GM23248 (cell line): Measurements from ENCODE around the gene RHO. TPM values are rescaled to one million over a fixed set of nuclear protein-coding genes. Genes with fewer than 3 reads are reported as not detected.

ENCODE experiments used
- DNase-seq: peaks from one replicate; pipeline ENCODE4 v3.0.0-alpha.2; 2015
- H2AFZ ChIP-seq: fragments of 200-600 bp; sonication (generic); 2 replicates; pipeline ENCODE4 v1.6.1; 2016; ENCODE audit warnings: antibody characterized with exemption
- H3F3A ChIP-seq: fragments of 200-600 bp; sonication (generic); 2 replicates; pipeline ENCODE4 v1.6.1; 2016; ENCODE audit warnings: mild to moderate bottlenecking, antibody characterized with exemption, mixed run types; ENCODE audit not compliant: insufficient read depth
- H3K27ac ChIP-seq: fragments of 200-600 bp; sonication (generic); 2 replicates; pipeline ENCODE4 v1.5.1; 2016; ENCODE audit warnings: mild to moderate bottlenecking
- H3K27me3 ChIP-seq: fragments of 200-600 bp; sonication (generic); replicated peaks from 2 replicates; pipeline ENCODE4 v1.6.1; 2016; ENCODE audit warnings: mild to moderate bottlenecking; ENCODE audit not compliant: insufficient read depth
- H3K36me3 ChIP-seq: fragments of 200-600 bp; sonication (generic); 2 replicates; pipeline ENCODE4 v1.6.1; 2016; ENCODE audit warnings: low read depth, mild to moderate bottlenecking
- H3K4me1 ChIP-seq: fragments of 200-600 bp; sonication (generic); 2 replicates; pipeline ENCODE4 v1.6.1; 2016; ENCODE audit warnings: mild to moderate bottlenecking; ENCODE audit not compliant: insufficient read depth
- H3K4me2 ChIP-seq: fragments of 200-600 bp; sonication (generic); one replicate; pipeline ENCODE4 v1.6.1; 2016; ENCODE audit warnings: mild to moderate bottlenecking; ENCODE audit not compliant: unreplicated experiment
- H3K4me3 ChIP-seq: fragments of 200-600 bp; sonication (generic); 2 replicates; pipeline ENCODE4 v1.5.1; 2016; ENCODE audit warnings: mild to moderate bottlenecking
- H3K79me2 ChIP-seq: fragments of 200-600 bp; sonication (generic); 2 replicates; pipeline ENCODE4 v1.6.1; 2016; ENCODE audit warnings: mild to moderate bottlenecking; ENCODE audit not compliant: insufficient read depth
- H3K9ac ChIP-seq: fragments of 200-600 bp; sonication (generic); 2 replicates; pipeline ENCODE4 v1.6.1; 2016; ENCODE audit warnings: mild to moderate bottlenecking
- H3K9me2 ChIP-seq: fragments of 200-600 bp; sonication (generic); 2 replicates; pipeline ENCODE4 v1.6.1; 2016; ENCODE audit warnings: mixed run types, mild to moderate bottlenecking, moderate library complexity; ENCODE audit not compliant: insufficient read depth
- H3K9me3 ChIP-seq: fragments of 200-600 bp; sonication (generic); one replicate; pipeline ENCODE4 v1.6.1; 2017; ENCODE audit warnings: low read depth
- H4K20me1 ChIP-seq: fragments of 200-600 bp; sonication (generic); 2 replicates; pipeline ENCODE4 v1.6.0; 2016; ENCODE audit not compliant: insufficient read depth
- EZH2 ChIP-seq: fragments of 200-600 bp; sonication (generic); IDR thresholded peaks from 2 replicates; pipeline ENCODE4 v1.6.1; 2018; ENCODE audit warnings: antibody characterized with exemption, mild to moderate bottlenecking; ENCODE audit not compliant: insufficient read depth, poor library complexity, severe bottlenecking
- EZH2phosphoT487 ChIP-seq: fragments of 200-600 bp; sonication (generic); IDR thresholded peaks from 2 replicates; pipeline ENCODE4 v1.6.1; 2018; ENCODE audit warnings: antibody characterized with exemption, moderate library complexity, mild to moderate bottlenecking, low read depth; ENCODE audit not compliant: insufficient read depth
- WGBS, 2 experiments: methylation state at CpG; one replicate each; pipeline ENCODE4 v1.1.6; 2015 to 2017; ENCODE audit warnings: low lambda C conversion rate in 2 of 2, low coverage in 1 of 2; ENCODE audit errors: missing lambda C conversion rate in 2 of 2; 5-methylcytosine and 5-hydroxymethylcytosine counted together
- in situ Hi-C: fragments of 300-500 bp; cut with MboI; formaldehyde crosslinking; loops from 2 replicates; pipeline ENCODE4 v1.15.0; 2020
- polyA plus RNA-seq: library from polyadenylated mRNA; unstranded; fragments of >200 nt; fragmentation: Nextera tagmentation; extraction: Ambion mirVana; gene quantifications from 2 replicates; pipeline ENCODE4 v1.2.1, GENCODE V29; 2016
- total RNA-seq: library from RNA; depleted of rRNA; stranded (reverse); fragments of >200 nt; shearing (Covaris generic); gene quantifications from 2 replicates; pipeline ENCODE4 v1.2.3, GENCODE V29; 2014

RHO gene
- total and polyA plus RNA-seq, 2 experiments from 2014 or later: not detected

GRCh38 chr3:129530821-129531220 is 2.4 kb downstream of the RHO start:
- no peaks in the 10 kb centered on the region for H3K9me3 ChIP-seq
- no peak for DNase-seq
- H3K9ac ChIP-seq: no peak overlapping the region
- no peak overlapping the region for H3K27ac ChIP-seq
- no peak overlapping the region for H3K4me3 ChIP-seq
- H3K79me2 ChIP-seq: no peaks in the 10 kb centered on the region
- H3K9me2 ChIP-seq: no peaks in the 10 kb centered on the region
- no peak for TF ChIP-seq EZH2phosphoT487
- TF ChIP-seq EZH2: no peak
- H3K4me2 ChIP-seq: no peak overlapping the region
- H3K36me3 ChIP-seq: no peaks in the 10 kb centered on the region
- 0 out of 2 replicates have a peak, but pooled peaks cover 8% of the 10 kb centered on the region for H3K4me1 ChIP-seq
- 0 out of 2 replicates have a peak, but pooled peaks cover under 1% of the 10 kb centered on the region for H3F3A ChIP-seq
- H2AFZ ChIP-seq: no peak overlapping the region
- in situ Hi-C loops: no loop called here
- H4K20me1 ChIP-seq: no peaks in the 10 kb centered on the region
- no peaks in the 10 kb centered on the region for H3K27me3 ChIP-seq
- WGBS, 2 experiments: 93 to 98% methylated on average over 13 of the region's 13 CpGs

GRCh38 chr3:129531699-129532098 is 3.3 kb downstream of the RHO start:
- no peak overlapping the region for H3K4me3 ChIP-seq
- in situ Hi-C loops: no loop called here
- H3K27ac ChIP-seq: no peak overlapping the region
- DNase-seq: no peak
- H3K4me1 ChIP-seq: 0 out of 2 replicates have a peak, but pooled peaks cover 8% of the 10 kb centered on the region
- H3K27me3 ChIP-seq: no peaks in the 10 kb centered on the region
- no peak overlapping the region for H3K9ac ChIP-seq
- no peak overlapping the region for H2AFZ ChIP-seq
- WGBS, 2 experiments: 85 to 87% methylated on average over 11 of the region's 11 CpGs
- no peaks in the 10 kb centered on the region for H3K9me2 ChIP-seq
- H3K4me2 ChIP-seq: no peak overlapping the region
- no peaks in the 10 kb centered on the region for H3K9me3 ChIP-seq
- no peaks in the 10 kb centered on the region for H3F3A ChIP-seq
- H4K20me1 ChIP-seq: no peaks in the 10 kb centered on the region
- TF ChIP-seq EZH2 (no peak), EZH2phosphoT487 (no peak)
- no peaks in the 10 kb centered on the region for H3K36me3 ChIP-seq
- H3K79me2 ChIP-seq: no peaks in the 10 kb centered on the region

- no peak for DNase-seq
- Histone ChIP-seq H2AFZ (no peak overlapping the region), H3K9me3 (no peaks in the 10 kb centered on the region), H3K27ac (no peak overlapping the region), H3K4me1 (0 out of 2 replicates have a peak, but pooled peaks cover 8% of the 10 kb centered on the region), H3K4me2 (no peak overlapping the region), H3K27me3 (no peaks in the 10 kb centered on the region), H3K79me2 (no peaks in the 10 kb centered on the region), H4K20me1 (no peaks in the 10 kb centered on the region), H3K36me3 (no peaks in the 10 kb centered on the region), H3K9ac (no peak overlapping the region), H3F3A (no peaks in the 10 kb centered on the region), H3K9me2 (no peaks in the 10 kb centered on the region), H3K4me3 (no peak overlapping the region)
- TF ChIP-seq EZH2phosphoT487: no peak
- no peak for TF ChIP-seq EZH2
- 92 to 93% methylated on average over 20 of the region's 20 CpGs for WGBS, 2 experiments
- in situ Hi-C loops: no loop called here
Observed at GRCh38 chr3:129532261-129532660, 3.8 kb downstream of the RHO start.

- TF ChIP-seq EZH2 (no peak), EZH2phosphoT487 (no peak)
- no peak for DNase-seq
- no peak overlapping the region for H2AFZ ChIP-seq
- 0 out of 2 replicates have a peak, but pooled peaks cover 8% of the 10 kb centered on the region for H3K4me1 ChIP-seq
- in situ Hi-C loops: no loop called here
- no peaks in the 10 kb centered on the region for H3F3A ChIP-seq
- H3K4me2 ChIP-seq: no peak overlapping the region
- WGBS, 2 experiments: 86 to 88% methylated on average over 16 of the region's 16 CpGs
- no peak overlapping the region for H3K27ac ChIP-seq
- H3K27me3 ChIP-seq: no peaks in the 10 kb centered on the region
- H3K79me2 ChIP-seq: no peaks in the 10 kb centered on the region
- H3K36me3 ChIP-seq: no peaks in the 10 kb centered on the region
- H3K9me2 ChIP-seq: no peaks in the 10 kb centered on the region
- no peaks in the 10 kb centered on the region for H4K20me1 ChIP-seq
- no peaks in the 10 kb centered on the region for H3K9me3 ChIP-seq
- no peak overlapping the region for H3K4me3 ChIP-seq
- H3K9ac ChIP-seq: no peak overlapping the region
Observed at GRCh38 chr3:129533406-129533805, 5.0 kb downstream of the RHO start.

- no peaks in the 10 kb centered on the region for H3K79me2 ChIP-seq
- no peak overlapping the region for H2AFZ ChIP-seq
- no peaks in the 10 kb centered on the region for H3F3A ChIP-seq
- WGBS, 2 experiments: 81 to 83% methylated on average over 4 of the region's 4 CpGs
- H4K20me1 ChIP-seq: no peaks in the 10 kb centered on the region
- in situ Hi-C loops: no loop called here
- 0 out of 2 replicates have a peak, but pooled peaks cover 8% of the 10 kb centered on the region for H3K4me1 ChIP-seq
- DNase-seq: no peak
- TF ChIP-seq EZH2phosphoT487: no peak
- no peak for TF ChIP-seq EZH2
- no peaks in the 10 kb centered on the region for H3K36me3 ChIP-seq
- H3K9ac ChIP-seq: no peak overlapping the region
- H3K27me3 ChIP-seq: no peaks in the 10 kb centered on the region
- H3K27ac ChIP-seq: no peak overlapping the region
- H3K9me3 ChIP-seq: no peaks in the 10 kb centered on the region
- H3K4me3 ChIP-seq: no peak overlapping the region
- no peak overlapping the region for H3K4me2 ChIP-seq
- no peaks in the 10 kb centered on the region for H3K9me2 ChIP-seq
Observed at GRCh38 chr3:129534428-129535027, 6.1 kb downstream of the RHO start.
